GM13977 (cell line): ENCODE measurements around the gene UBD.

Experiments used
- DNase-seq: peaks from one replicate; pipeline ENCODE4 v3.0.0; 2012; ENCODE audit warnings: low spot score
- in situ Hi-C: fragments of 300-500 bp; cut with MboI; formaldehyde crosslinking; loops from one replicate; pipeline ENCODE4 v1.12.0; 2022; ENCODE audit warnings: low sequenced_read_pairs, low pct_unique_long_range_greater_than_20kb, mixed read lengths, inconsistent platforms; ENCODE audit not compliant: unreplicated experiment
- TF ChIP-seq, protein P1 (sequence below): IDR thresholded peaks from 2 replicates; pipeline ENCODE4 v1.5.1; 2012; ENCODE audit warnings: mild to moderate bottlenecking, control low read depth; ENCODE audit not compliant: insufficient read depth; ENCODE audit errors: extremely low read depth, missing control alignments

UBD gene

DNA sequence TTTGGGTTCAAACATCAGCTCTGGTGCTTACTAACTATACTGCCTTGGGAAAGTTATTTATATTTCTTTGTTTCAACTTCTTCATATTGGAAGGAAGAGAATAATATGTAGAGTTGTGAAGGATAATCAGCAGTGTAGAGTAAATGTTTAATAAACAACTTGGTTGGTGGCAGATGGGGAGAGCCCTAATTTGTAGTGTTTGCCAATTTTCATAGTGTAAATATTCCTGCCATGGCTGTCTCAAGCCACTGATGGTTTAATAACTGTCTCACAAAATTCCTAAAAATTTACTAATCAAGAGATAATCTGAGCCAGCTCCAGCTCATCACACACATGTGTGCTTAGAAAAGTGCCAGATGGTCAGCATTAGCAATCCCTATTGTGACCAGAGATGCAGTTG is 25.3 kb upstream of the UBD start, which contains the start of gene OR2H2:
Gene OR2H2, plus strand, starts transcription at position 301 of the 400 bp plus-strand sequence. CDS start 2,824 bp downstream, outside the sequence.
- no peak for DNase-seq
- in situ Hi-C loops, result loop anchor here (25.0 kb wide), 1 partner anchor 898 kb away; no protein-coding TSS in a partner anchor
- TF ChIP-seq, protein P1, sequence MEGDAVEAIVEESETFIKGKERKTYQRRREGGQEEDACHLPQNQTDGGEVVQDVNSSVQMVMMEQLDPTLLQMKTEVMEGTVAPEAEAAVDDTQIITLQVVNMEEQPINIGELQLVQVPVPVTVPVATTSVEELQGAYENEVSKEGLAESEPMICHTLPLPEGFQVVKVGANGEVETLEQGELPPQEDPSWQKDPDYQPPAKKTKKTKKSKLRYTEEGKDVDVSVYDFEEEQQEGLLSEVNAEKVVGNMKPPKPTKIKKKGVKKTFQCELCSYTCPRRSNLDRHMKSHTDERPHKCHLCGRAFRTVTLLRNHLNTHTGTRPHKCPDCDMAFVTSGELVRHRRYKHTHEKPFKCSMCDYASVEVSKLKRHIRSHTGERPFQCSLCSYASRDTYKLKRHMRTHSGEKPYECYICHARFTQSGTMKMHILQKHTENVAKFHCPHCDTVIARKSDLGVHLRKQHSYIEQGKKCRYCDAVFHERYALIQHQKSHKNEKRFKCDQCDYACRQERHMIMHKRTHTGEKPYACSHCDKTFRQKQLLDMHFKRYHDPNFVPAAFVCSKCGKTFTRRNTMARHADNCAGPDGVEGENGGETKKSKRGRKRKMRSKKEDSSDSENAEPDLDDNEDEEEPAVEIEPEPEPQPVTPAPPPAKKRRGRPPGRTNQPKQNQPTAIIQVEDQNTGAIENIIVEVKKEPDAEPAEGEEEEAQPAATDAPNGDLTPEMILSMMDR, result no peak

DNA sequence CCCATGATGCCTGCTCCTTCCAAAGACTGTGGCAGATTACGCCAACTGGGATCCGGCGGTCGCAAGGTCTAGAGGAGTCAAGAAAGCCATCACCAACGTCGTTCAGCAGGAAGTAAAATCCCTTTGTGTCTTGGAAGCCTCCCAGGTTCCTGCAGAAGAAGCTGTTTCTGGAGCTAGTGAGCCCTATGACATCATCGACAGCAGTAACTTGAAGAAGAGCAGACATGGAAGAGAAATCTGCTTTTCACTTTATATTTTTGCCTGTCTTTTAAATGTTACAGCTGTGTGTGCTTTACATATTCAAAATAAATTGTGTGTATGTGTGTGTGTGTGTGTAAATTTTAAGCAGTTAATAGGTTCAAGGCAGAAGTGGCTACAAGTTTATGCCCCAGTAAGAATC is 18.0 kb upstream of the UBD start:
- in situ Hi-C loops, result loop anchor here (25.0 kb wide), 1 partner anchor 890 kb away; no protein-coding TSS in a partner anchor
- no peak for DNase-seq
- TF ChIP-seq, protein P1, result no peak

DNA sequence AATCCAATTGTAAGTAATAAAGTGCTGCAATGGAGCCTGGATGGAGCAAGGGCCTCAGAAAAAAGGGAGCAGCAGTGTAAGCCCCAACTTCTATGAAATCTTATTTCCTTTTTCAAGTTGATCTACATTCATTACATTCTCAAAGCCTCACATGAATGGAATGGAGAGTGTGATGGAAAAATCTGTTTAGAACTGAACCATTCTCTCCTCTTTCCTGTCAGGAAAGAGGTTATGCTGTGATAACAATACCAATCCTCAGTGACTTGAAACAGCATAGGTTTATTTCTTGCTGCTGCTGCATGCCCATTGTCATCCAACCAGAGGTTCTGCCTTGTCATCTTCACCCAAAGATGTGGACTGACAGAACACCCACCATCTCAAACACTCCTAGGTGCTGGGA is 16.5 kb upstream of the UBD start:
- in situ Hi-C loops, result loop anchor here (25.0 kb wide), 1 partner anchor 889 kb away; no protein-coding TSS in a partner anchor
- TF ChIP-seq, protein P1, result no peak
- DNase-seq, result no peak

DNA sequence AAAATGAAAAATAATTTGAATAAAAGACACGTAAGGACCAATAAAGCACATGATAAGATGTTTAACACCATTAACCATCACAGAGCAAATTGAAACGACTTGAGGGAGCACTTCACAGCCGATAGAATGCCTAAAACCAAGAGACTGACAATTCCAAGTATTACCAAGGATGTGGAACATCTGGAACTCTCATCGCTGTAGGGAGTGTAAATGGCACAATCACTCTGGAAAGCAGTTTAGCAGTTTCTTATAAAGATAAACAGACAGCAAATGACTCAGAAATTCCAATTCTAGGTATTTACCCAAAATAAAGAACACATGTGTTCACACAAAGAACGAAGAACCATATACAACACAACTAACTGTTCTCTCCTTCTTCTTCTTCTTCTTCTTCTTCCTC is 8.5 kb upstream of the UBD start:
- DNase-seq, result no peak
- in situ Hi-C loops, result no loop called here
- TF ChIP-seq, protein P1, result no peak

DNA sequence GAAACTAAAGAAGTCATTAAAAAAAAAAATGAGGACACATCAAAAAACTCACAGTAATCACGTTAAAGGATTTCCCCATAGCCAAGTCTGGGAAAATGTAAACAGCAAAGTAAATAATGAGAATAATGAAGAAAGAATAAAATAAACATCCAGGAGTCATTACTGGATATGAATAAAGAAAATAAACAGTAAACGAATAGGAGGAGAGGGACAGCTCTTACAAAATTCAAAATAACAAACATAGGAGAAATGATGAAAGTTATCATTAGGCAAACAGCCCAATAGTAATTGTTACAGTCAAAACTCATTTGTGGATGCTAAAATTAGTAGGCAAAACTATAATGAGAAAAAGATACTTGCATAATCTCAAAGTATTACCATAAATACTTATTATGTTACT is 8.0 kb upstream of the UBD start:
- TF ChIP-seq, protein P1, result no peak
- no peak for DNase-seq
- in situ Hi-C loops, result no loop called here

DNA sequence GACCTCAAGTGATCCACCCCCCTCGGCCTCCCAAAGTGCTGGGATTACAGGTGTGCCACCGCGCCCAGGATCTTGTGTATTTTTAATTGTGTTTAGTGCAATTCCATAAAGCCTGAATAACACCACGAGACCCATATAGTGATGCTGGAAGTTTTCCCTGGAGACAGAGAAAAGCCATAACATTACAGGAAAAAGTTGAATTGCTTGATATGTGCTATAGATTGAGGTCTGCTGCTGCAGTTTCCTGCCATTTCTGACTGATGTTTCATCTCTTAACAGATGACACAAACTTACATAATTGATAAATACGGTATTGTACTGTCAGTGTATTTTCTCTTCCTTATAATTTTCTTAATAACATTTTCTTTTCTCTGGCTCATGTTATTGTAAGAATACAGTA is 7.3 kb upstream of the UBD start:
- DNase-seq, result no peak
- TF ChIP-seq, protein P1, result no peak
- in situ Hi-C loops, result no loop called here

DNA sequence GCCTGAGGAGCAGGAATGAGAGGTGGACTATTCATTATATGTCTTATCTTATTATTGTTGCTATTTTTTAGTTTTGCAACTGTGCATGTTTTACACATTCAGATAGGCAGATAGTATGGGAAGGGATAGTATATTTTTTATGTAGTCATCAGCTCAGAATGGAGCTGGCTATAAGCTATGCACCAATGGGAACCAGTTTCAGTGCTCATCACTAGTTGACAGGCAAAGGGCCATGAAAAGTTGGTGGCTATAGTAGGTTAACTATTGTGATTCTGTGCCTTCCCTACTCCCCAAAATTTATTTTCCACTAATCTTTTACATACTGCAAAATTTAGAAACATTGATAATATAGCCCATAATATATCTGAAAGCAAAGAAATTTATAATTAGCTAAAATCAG is 5.3 kb upstream of the UBD start:
- TF ChIP-seq, protein P1, result no peak
- in situ Hi-C loops, result no loop called here
- peak; percentile 35 for DNase-seq
